GM18870 (cell line): Measurements from ENCODE around the gene GCDH.
"Not testable (repeated sequence)": the region's sequence is repeated elsewhere in the genome, so short reads cannot be mapped to it uniquely, and the experiment has no call there.

Experiments
- ATAC-seq: cut with Tn5 transposase; IDR thresholded peaks from one replicate; pipeline ENCODE4 v1.9.1; 2021; ENCODE audit warnings: moderate library complexity; ENCODE audit not compliant: unreplicated experiment

Gene GCDH

GRCh38 chr19:12890787-12891552, at the start of gene GCDH:
Gene GCDH (plus strand): TSS chr19:12891160. CDS start chr19:12891305, 145 bp downstream.
- ATAC-seq, result peak; percentile 84

- ATAC-seq, result no peak
Measured at GRCh38 chr19:12842511-12842910, 48.4 kb upstream of the GCDH start.

GRCh38 chr19:12843328-12843727, 47.6 kb upstream of the GCDH start:
- no peak for ATAC-seq

- no peak for ATAC-seq
Measured at GRCh38 chr19:12843999-12844732, 46.8 kb upstream of the GCDH start.

- ATAC-seq, result not testable (repeated sequence)
Measured at GRCh38 chr19:12846613-12847012, 44.3 kb upstream of the GCDH start.

GRCh38 chr19:12847159-12848139, 43.5 kb upstream of the GCDH start:
- ATAC-seq, result no peak

GRCh38 chr19:12856653-12857052, 34.3 kb upstream of the GCDH start:
- ATAC-seq, result no peak

GRCh38 chr19:12858041-12858928, 32.7 kb upstream of the GCDH start:
- no peak for ATAC-seq

GRCh38 chr19:12859546-12859945, 31.4 kb upstream of the GCDH start:
- no peak for ATAC-seq

- ATAC-seq, result no peak
Measured at GRCh38 chr19:12864143-12864542, 26.8 kb upstream of the GCDH start.

- ATAC-seq, result no peak
Measured at GRCh38 chr19:12864721-12865715, 25.9 kb upstream of the GCDH start.

GRCh38 chr19:12865746-12866415, 25.1 kb upstream of the GCDH start:
- ATAC-seq, result no peak

GRCh38 chr19:12866416-12867119, 24.4 kb upstream of the GCDH start:
- ATAC-seq, result no peak

GRCh38 chr19:12867120-12868099, 23.6 kb upstream of the GCDH start:
- no peak for ATAC-seq

GRCh38 chr19:12868540-12869112, 22.3 kb upstream of the GCDH start:
- ATAC-seq, result no peak

GRCh38 chr19:12871681-12872080, 19.3 kb upstream of the GCDH start:
- no peak for ATAC-seq
